AG10803 (cell line): Measurements from ENCODE around the gene LETM1.
"Not testable (repeated sequence)": the region's sequence is repeated elsewhere in the genome, so short reads cannot be mapped to it uniquely, and the experiment has no call there.

ENCODE experiments used
- DNase-seq: peaks from one replicate; pipeline ENCODE4 v3.0.0; 2010; ENCODE audit warnings: low read depth
- H3K4me3 ChIP-seq: 2 replicates; pipeline ENCODE4 v1.5.1; 2011; ENCODE audit warnings: mild to moderate bottlenecking, low read length, control low read depth
- TF ChIP-seq, protein P1 (sequence below): conservative IDR thresholded peaks from 2 replicates; pipeline ENCODE4 v1.5.1; 2011; ENCODE audit warnings: mild to moderate bottlenecking, low read length, control low read depth, inconsistent platforms

The LETM1 gene

DNA sequence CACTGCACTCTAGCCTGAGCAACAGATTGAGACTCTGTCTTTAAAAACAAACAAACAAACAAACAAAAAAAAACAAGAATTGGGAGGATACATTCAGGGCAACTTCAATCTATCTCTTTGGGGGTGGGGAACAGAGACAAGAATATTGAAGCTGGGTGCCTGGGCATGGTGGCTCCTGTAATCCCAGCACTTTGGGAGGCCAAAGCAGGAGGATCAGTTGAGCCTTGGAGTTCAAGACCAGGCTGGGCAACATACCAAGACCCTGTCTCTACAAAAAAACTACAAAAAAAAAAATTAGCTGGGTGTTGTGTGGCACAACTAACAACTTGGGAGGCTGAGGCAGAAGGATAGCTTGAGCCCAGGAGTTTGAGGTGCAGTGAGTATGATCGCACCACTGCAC is 1.2 kb downstream of the LETM1 start:
- TF ChIP-seq, protein P1, sequence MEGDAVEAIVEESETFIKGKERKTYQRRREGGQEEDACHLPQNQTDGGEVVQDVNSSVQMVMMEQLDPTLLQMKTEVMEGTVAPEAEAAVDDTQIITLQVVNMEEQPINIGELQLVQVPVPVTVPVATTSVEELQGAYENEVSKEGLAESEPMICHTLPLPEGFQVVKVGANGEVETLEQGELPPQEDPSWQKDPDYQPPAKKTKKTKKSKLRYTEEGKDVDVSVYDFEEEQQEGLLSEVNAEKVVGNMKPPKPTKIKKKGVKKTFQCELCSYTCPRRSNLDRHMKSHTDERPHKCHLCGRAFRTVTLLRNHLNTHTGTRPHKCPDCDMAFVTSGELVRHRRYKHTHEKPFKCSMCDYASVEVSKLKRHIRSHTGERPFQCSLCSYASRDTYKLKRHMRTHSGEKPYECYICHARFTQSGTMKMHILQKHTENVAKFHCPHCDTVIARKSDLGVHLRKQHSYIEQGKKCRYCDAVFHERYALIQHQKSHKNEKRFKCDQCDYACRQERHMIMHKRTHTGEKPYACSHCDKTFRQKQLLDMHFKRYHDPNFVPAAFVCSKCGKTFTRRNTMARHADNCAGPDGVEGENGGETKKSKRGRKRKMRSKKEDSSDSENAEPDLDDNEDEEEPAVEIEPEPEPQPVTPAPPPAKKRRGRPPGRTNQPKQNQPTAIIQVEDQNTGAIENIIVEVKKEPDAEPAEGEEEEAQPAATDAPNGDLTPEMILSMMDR, result no peak
- peak overlapping the region; percentile 90 for H3K4me3 ChIP-seq
- no peak for DNase-seq

DNA sequence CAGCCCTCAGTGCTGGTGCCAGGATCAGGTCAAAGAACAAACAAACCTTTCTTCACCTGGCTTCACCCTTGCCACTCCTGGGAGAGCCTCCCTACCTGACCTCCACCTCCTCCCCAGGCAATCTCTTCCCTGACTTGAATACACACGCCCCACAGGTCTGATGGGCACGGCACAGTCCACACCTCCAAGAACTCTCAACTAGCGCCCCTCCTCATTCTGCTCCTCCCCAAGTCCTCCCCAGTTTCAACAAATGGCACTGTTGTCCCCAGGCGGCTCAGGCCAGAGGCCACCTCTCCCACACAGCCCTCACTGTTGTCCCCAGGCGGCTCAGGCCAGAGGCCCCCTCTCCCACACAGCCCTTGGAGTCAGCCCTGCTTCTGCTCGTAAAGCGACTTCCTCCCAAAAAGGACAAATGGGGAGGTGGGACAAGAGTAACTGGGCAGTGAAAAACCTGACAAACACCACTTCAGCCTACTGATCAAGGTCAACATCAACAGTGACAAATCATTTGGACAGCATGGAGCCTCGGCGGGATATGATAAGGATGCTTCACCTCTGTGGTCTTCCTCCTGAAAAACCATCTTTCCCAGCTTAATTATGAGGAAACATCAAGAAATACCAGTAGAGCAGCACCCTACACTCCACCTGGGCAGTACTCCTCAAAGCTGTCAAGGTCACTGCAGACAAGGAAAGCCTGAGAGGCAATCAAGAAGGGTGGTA is 2.9 kb downstream of the LETM1 start:
- no peak overlapping the region for H3K4me3 ChIP-seq
- DNase-seq, result no peak
- TF ChIP-seq, protein P1, result no peak

- DNase-seq, result peak; percentile 18
- TF ChIP-seq, protein P1, result no peak
- no peak overlapping the region for H3K4me3 ChIP-seq
These were observed 4.2 kb downstream of the LETM1 start for GRCh38 chr4:1851575-1852410.

- TF ChIP-seq, protein P1, result no peak
- no peak for DNase-seq
- no peak overlapping the region for H3K4me3 ChIP-seq
These were observed 4.8 kb downstream of the LETM1 start for GRCh38 chr4:1851160-1851559.

- no peak for DNase-seq
- TF ChIP-seq, protein P1, result no peak
- H3K4me3 ChIP-seq, result no peak overlapping the region
These were observed 5.7 kb downstream of the LETM1 start for GRCh38 chr4:1850276-1850675.

GRCh38 chr4:1846580-1846979 is 9.4 kb downstream of the LETM1 start:
- TF ChIP-seq, protein P1, result no peak
- no peak overlapping the region for H3K4me3 ChIP-seq
- no peak for DNase-seq

- not testable (repeated sequence) for DNase-seq, H3K4me3 ChIP-seq
These were observed 11.3 kb downstream of the LETM1 start for GRCh38 chr4:1844618-1845017.
